ENCODE data around the gene IFNG. TPM values are rescaled to one million over a fixed set of nuclear protein-coding genes. Genes with fewer than 3 reads are reported as not detected.
"Not testable (repeated sequence)": the region's sequence is repeated elsewhere in the genome, so short reads cannot be mapped to it uniquely, and the experiment has no call there.

Gene IFNG
- total and polyA plus RNA-seq, 5 experiments from 2014 or later = 0.27 to 8.6 TPM; not detected in 3

DNA sequence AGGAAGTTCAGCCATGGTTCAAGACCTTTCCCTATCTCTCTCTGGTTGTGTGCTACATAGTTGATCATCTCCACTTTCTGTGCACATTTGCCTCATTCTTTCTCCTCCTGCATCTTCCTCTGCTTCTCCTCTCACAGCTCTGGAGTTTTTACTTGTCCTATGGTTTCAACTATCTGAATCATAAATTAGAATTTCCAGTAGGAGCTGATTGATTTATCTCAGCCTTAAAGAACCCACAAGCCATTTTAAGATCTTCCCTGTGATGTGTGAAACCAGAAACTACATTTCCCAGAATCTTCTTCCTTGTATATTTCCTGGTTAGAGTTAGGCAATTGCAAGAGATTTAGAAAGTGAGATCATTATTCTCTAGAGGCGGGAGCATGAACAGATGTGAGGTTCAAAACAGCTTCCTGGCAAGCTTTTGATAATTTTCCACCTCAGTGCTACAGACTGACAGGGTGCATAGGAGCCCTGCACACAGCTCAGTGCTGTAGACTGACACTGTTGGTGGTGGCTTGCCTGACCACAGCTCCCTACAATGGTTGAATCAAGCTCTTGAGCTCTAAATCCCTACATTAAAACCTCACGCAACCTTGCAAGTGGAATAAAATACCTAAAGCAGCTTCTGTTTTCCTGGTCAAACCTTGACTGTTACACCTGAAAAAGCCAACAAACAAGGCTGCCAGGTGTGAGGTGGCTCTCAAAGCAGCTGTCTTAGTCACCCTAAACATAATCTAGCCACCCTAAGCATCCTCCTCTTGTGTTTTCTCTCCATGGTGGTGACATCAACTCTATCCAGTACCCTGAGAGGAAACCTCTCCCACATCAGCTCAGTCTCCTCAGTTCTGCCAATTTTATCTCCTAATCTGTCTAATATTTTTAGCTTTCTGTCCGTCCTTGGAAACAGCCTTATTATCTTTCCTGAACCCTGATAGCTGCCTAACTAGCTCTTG, 21.5 kb upstream of the IFNG start:
- Mint-ChIP-seq H3K27me3 (no peaks in the 10 kb centered on the region), H3K4me1 (peaks cover 31 to 62% (median 51%) of the 10 kb centered on the region in 4 donors), H3K27ac (peak overlapping the region; percentile 35 to 94 (median 82)), H3K36me3 (no peaks in the 10 kb centered on the region), H3K4me3 (peak overlapping the region; percentile 13 to 70 (median 58)), H3K9me3 (peaks cover 0 to 11% (median 0%) of the 10 kb centered on the region in 9 donors)
- DNase-seq (peak in 9 of 10 donors; percentile 20 to 69 (median 43)), ATAC-seq (peak; percentile 92 to 95)
- POLR2A ChIA-PET = interaction anchor here (0.8 to 1.6 kb wide), 6 partner anchors 12 to 151 kb away, joined by 3 to 7 read pairs (median 3); partner anchors contain the start of gene MDM1

DNA sequence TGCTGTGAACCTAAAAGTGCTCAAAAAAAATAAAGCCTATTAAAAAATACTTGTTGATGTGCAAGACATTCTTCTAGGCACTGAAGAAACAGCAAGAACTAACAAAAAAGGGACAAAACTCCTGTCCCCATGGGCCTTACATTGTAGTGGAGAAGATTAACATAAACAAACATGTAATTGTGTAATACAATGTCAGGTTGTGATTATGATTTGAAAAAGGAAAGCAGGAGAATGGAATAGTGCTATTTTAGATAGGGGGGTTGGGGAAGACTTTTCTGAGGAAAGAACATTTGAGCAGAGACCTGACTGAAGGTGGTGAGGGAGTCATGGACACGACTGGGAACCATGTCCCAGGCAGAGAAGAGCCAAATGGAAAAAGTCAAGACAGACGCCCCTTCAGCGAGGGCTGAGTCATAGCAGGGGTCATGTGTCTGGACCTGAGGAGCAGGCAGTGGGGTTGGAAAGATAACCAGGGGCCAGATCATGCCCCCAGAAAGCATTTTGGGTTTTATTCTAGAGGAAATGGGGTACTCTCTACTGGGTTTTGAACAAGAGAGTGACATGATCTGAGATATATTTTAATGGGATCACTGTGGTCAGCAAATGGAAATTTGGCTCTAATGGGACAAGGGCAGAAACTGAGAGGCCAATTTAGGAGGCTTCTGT, 19.4 kb upstream of the IFNG start:
- H3K27ac Mint-ChIP-seq = peak overlapping the region; percentile 55 to 97 (median 92)
- no peaks in the 10 kb centered on the region for H3K27me3 Mint-ChIP-seq
- POLR2A ChIA-PET = no interaction called here
- H3K9me3 Mint-ChIP-seq = peaks cover 0 to 11% (median 0%) of the 10 kb centered on the region in 9 donors
- DNase-seq (no peak), ATAC-seq (no peak)
- peaks cover 41 to 78% (median 71%) of the 10 kb centered on the region in 4 donors for H3K4me1 Mint-ChIP-seq
- H3K36me3 Mint-ChIP-seq = no peaks in the 10 kb centered on the region
- peak overlapping the region in 4 of 10 donors; percentile 4 to 34 (median 20) for H3K4me3 Mint-ChIP-seq

- Mint-ChIP-seq H3K27ac (peak overlapping the region; percentile 55 to 97 (median 95)), H3K9me3 (peaks cover 0 to 11% (median 0%) of the 10 kb centered on the region in 9 donors)
These were observed 18.6 kb upstream of the IFNG start for GRCh38 chr12:68178184-68178583.

DNA sequence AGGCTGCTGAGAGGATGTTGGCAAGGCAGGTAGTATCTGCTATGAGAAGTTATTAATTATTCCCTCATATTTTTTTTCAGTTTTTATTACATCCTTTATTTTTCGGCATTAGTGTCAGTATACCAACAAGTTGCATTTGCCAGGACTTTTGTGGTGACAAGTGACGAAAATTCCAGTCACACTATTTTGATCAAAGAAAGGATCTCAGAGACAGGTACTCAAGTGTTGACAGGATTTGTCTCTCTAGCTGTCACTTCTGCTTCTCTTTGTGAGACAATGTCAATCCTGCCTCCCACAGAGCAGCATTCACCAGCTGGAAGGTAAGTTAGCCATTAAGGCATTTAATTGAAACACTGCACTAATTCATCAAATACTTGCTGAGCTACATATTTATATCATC, 18.0 kb upstream of the IFNG start:
- Mint-ChIP-seq H3K4me3 (peak overlapping the region in 6 of 10 donors; percentile 1 to 55 (median 32)), H3K27ac (peak overlapping the region; percentile 55 to 97 (median 95)), H3K4me1 (peaks cover 43 to 82% (median 75%) of the 10 kb centered on the region in 4 donors), H3K9me3 (peaks cover 0 to 11% (median 0%) of the 10 kb centered on the region in 9 donors), H3K27me3 (no peaks in the 10 kb centered on the region), H3K36me3 (no peaks in the 10 kb centered on the region)
- DNase-seq (no peak), ATAC-seq (no peak)
- POLR2A ChIA-PET = interaction anchor here (0.7 to 1.3 kb wide), 2 partner anchors 10 to 45 kb away, joined by 3 to 4 read pairs; no protein-coding TSS in a partner anchor

More at GRCh38 chr12:68178184-68178583, 18.6 kb upstream of the IFNG start:
- no peak for DNase-seq
- no peaks in the 10 kb centered on the region for H3K27me3 Mint-ChIP-seq
- POLR2A ChIA-PET = no interaction called here
- no peaks in the 10 kb centered on the region for H3K36me3 Mint-ChIP-seq
- H3K4me1 Mint-ChIP-seq = peaks cover 43 to 83% (median 75%) of the 10 kb centered on the region in 4 donors
- peak overlapping the region in 2 of 10 donors; percentile 4 to 55 for H3K4me3 Mint-ChIP-seq
- no peak for ATAC-seq

DNA sequence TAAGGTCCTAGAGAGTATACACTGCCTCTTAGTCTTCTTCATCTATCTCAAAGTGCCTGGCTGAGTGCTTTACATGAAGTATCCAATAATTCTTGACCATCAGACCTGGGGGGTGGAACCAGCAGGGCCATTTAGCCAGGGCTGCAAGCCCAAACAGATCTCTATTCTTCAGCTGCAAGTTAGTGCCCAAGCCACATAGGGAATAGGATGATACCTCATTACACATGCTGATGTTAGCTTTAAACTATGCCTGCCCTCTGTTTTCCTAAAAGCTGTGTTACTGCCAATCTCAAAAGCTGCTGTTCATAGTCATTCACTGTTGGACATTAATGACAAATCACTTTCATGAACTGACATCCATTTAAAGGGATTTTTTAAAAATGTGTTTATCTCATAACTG, 16.7 kb upstream of the IFNG start:
- no peak for DNase-seq
- Mint-ChIP-seq H3K4me3 (peak overlapping the region; percentile 70 to 85 (median 80)), H3K36me3 (no peaks in the 10 kb centered on the region), H3K4me1 (peaks cover 39 to 79% (median 68%) of the 10 kb centered on the region in 4 donors), H3K27ac (peak overlapping the region; percentile 55 to 97 (median 95)), H3K27me3 (no peaks in the 10 kb centered on the region), H3K9me3 (peaks cover 0 to 11% (median 0%) of the 10 kb centered on the region in 9 donors)
- POLR2A ChIA-PET = interaction anchor here (0.6 to 1.5 kb wide), 8 partner anchors 11 to 907 kb away, joined by 3 to 10 read pairs (median 4); partner anchors contain the start of gene CAND1
- no peak for ATAC-seq

- DNase-seq = peak; percentile 33 to 90 (median 73)
- POLR2A ChIA-PET = interaction anchor here (0.6 to 1.5 kb wide), 7 partner anchors 11 to 907 kb away, joined by 3 to 10 read pairs (median 3); partner anchors contain the start of gene CAND1
- ATAC-seq = peak; percentile 91 to 94
- peaks cover 0 to 11% (median 0%) of the 10 kb centered on the region in 9 donors for H3K9me3 Mint-ChIP-seq
- no peaks in the 10 kb centered on the region for H3K27me3 Mint-ChIP-seq
- H3K27ac Mint-ChIP-seq = peak overlapping the region; percentile 55 to 97 (median 95)
- H3K36me3 Mint-ChIP-seq = no peaks in the 10 kb centered on the region
- H3K4me3 Mint-ChIP-seq = peak overlapping the region; percentile 70 to 85 (median 80)
- peaks cover 35 to 73% (median 62%) of the 10 kb centered on the region in 4 donors for H3K4me1 Mint-ChIP-seq
These were observed 16.1 kb upstream of the IFNG start for GRCh38 chr12:68175557-68176061.

DNA sequence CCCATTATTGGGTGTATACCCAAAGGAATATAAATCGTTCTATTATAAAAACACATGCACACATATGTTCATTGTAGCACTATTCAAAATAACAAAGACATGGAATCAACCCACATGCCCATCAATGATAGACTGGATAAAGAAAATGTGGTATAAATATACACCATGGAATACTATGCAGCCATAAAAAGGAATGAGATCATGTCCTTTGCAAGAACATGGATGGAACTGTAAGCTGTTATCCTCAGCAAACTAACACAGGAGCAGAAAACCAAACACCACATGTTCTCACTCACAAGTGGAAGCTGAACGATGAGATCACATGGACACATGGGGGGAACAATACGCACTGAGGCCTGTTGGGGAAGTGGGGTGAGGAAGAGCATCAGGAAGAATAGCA, 15.2 kb upstream of the IFNG start:
- POLR2A ChIA-PET, H3K36me3 Mint-ChIP-seq: not testable (repeated sequence)

GRCh38 chr12:68173792-68174191, 14.3 kb upstream of the IFNG start:
- peak overlapping the region in 5 of 10 donors; percentile 7 to 83 (median 13) for H3K4me3 Mint-ChIP-seq
- POLR2A ChIA-PET = interaction anchor here (0.7 kb wide), 1 partner anchor 423 kb away, joined by 3 read pairs; no protein-coding TSS in a partner anchor
- H3K36me3 Mint-ChIP-seq = no peaks in the 10 kb centered on the region
- peak overlapping the region; percentile 40 to 97 (median 94) for H3K27ac Mint-ChIP-seq
- H3K9me3 Mint-ChIP-seq = peaks cover 0 to 9% (median 0%) of the 10 kb centered on the region in 9 donors
- ATAC-seq = no peak
- H3K27me3 Mint-ChIP-seq = no peaks in the 10 kb centered on the region
- no peak for DNase-seq
- H3K4me1 Mint-ChIP-seq = peaks cover 34 to 63% (median 52%) of the 10 kb centered on the region in 4 donors

More for the DNA sequence above, 15.2 kb upstream of the IFNG start:
- Mint-ChIP-seq H3K4me3 (peak overlapping the region; percentile 70 to 85 (median 80)), H3K9me3 (peaks cover 0 to 11% (median 0%) of the 10 kb centered on the region in 9 donors), H3K27ac (peak overlapping the region; percentile 55 to 97 (median 95)), H3K4me1 (peaks cover 35 to 68% (median 58%) of the 10 kb centered on the region in 4 donors)
- ATAC-seq, H3K27me3 Mint-ChIP-seq, DNase-seq: not testable (repeated sequence)

DNA sequence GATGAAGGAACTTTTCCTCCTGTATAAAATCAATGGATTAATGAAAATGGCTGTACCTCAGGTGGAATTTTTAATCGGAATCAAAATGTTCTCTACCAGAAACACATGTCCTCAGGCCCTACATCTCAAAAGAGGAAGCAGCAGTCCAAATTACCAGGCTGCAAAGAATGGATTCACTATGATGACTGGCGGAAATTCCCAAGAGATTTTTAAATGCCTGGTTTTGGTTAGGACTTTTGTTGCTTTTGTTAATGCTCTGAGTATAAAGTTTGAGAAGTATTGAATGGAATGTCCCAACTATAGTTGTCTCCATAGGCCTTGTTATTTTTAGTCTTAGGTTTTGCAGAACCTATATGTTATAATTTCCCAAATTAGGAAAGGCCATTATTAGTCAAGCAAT, 11.2 kb upstream of the IFNG start:
- Mint-ChIP-seq H3K4me3 (no peak overlapping the region), H3K4me1 (peaks cover 13 to 32% (median 21%) of the 10 kb centered on the region in 4 donors), H3K27ac (peak overlapping the region in 1 of 10 donors; percentile 57), H3K36me3 (no peaks in the 10 kb centered on the region), H3K27me3 (no peaks in the 10 kb centered on the region), H3K9me3 (no peaks in the 10 kb centered on the region)
- POLR2A ChIA-PET = no interaction called here
- DNase-seq = no peak
- ATAC-seq = no peak

GRCh38 chr12:68169213-68169889, 9.8 kb upstream of the IFNG start:
- DNase-seq = no peak

DNA sequence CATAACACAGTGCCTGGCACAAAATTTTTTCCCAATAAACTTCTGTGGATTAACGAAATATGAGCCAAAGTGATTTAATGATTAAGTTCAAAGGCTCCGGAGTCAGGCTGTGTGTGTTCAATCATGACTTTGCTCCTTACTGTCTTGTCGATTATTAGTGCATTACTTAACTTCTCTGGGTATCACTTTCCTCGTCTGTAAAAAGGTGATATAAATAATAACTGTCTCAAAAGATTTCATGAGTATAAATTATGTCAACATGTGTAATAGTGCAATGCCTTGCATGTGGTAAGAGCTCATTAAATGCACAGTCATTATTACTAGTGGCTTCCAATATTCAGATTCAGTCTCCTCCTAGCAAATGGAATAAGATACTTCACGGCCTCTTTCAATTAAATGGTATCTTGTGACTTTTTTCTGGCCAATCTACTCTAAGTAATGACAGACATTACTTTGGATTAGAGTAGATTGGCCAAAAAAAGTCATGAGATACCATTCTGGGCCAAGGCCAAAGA, 6.8 kb upstream of the IFNG start:
- no peak for DNase-seq
- H3K4me3 Mint-ChIP-seq = no peak overlapping the region
- H3K4me1 Mint-ChIP-seq = peaks cover 0 to 10% (median 6%) of the 10 kb centered on the region in 4 donors
- H3K27me3 Mint-ChIP-seq = no peaks in the 10 kb centered on the region
- no peak overlapping the region for H3K27ac Mint-ChIP-seq
- H3K36me3 Mint-ChIP-seq = no peaks in the 10 kb centered on the region
- POLR2A ChIA-PET = no interaction called here
- ATAC-seq = no peak
- no peaks in the 10 kb centered on the region for H3K9me3 Mint-ChIP-seq

More at GRCh38 chr12:68169213-68169889, 9.8 kb upstream of the IFNG start:
- Mint-ChIP-seq H3K27ac (peak overlapping the region in 1 of 10 donors; percentile 40), H3K36me3 (no peaks in the 10 kb centered on the region), H3K27me3 (no peaks in the 10 kb centered on the region), H3K4me3 (no peak overlapping the region), H3K9me3 (no peaks in the 10 kb centered on the region), H3K4me1 (peaks cover 8 to 20% (median 9%) of the 10 kb centered on the region in 4 donors)
- ATAC-seq = no peak
- POLR2A ChIA-PET = no interaction called here

Data from naive thymus-derived CD8-positive, alpha-beta T cell (primary cell).